ENCODE measurements around the gene DISC1.
"Not testable (repeated sequence)": the region's sequence is repeated elsewhere in the genome, so short reads cannot be mapped to it uniquely, and the experiment has no call there.

The DISC1 gene

DNA sequence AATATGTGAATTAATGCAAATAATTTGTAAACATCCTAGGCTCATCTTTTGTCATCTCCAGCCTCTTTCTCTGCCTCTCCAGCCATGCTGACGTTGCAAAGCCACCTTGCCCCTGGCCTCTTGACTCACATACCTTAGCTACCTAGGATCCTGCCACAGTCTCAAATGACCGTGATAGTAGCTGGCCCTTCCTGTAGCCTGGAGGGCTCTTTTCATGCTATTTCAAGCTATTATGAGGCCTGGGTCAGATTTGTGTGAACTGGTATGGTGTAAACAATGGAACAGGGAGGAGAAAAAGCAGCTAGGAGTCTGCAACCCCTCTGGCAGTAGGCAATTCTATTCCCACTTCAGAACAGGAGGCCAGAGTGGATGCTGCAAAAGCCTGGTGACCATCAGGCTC, 337.7 kb downstream of the DISC1 start:
- Mint-ChIP-seq H3K4me3 (no peak overlapping the region), H3K4me1 (no peaks in the 10 kb centered on the region), H3K27me3 (no peaks in the 10 kb centered on the region), H3K36me3 (ENCODE audit: insufficient read depth) (peaks cover 6% of the 10 kb centered on the region), H3K27ac (ENCODE audit: low read depth) (no peak overlapping the region), H3K9me3 (no peaks in the 10 kb centered on the region)
- DNase-seq (ENCODE audit: low spot score in 2 of 2), result no peak
- no peak for ATAC-seq (replicated peaks; ENCODE audit: extremely low read depth, poor library complexity, severe bottlenecking)

DNA sequence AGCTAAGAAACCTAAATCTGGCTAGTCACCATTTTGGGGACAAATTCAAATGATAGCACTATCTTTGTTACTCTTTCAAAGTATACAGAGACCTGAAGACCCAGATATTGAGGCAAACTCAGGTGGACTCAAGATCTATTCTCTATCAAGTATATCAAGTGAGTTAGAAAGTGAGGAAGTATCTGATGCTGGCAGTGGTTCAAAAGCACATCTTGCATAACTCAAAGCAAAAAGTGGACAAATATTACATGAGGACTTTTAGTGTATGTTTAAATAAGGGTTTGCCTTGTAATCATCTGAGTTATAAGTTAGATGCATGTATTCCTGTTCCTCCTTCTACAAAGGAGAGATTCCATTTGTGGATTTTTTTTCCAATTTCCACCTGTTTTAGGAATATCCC, 338.4 kb downstream of the DISC1 start:
- H3K9me3 Mint-ChIP-seq, result no peaks in the 10 kb centered on the region
- DNase-seq (ENCODE audit: low spot score in 2 of 2), result no peak
- H3K4me3 Mint-ChIP-seq, result no peak overlapping the region
- H3K27me3 Mint-ChIP-seq, result no peaks in the 10 kb centered on the region
- H3K4me1 Mint-ChIP-seq, result no peaks in the 10 kb centered on the region
- H3K27ac Mint-ChIP-seq (ENCODE audit: low read depth), result no peak overlapping the region
- peaks cover 5% of the 10 kb centered on the region for H3K36me3 Mint-ChIP-seq (ENCODE audit: insufficient read depth)
- ATAC-seq (replicated peaks; ENCODE audit: extremely low read depth, poor library complexity, severe bottlenecking), result no peak

DNA sequence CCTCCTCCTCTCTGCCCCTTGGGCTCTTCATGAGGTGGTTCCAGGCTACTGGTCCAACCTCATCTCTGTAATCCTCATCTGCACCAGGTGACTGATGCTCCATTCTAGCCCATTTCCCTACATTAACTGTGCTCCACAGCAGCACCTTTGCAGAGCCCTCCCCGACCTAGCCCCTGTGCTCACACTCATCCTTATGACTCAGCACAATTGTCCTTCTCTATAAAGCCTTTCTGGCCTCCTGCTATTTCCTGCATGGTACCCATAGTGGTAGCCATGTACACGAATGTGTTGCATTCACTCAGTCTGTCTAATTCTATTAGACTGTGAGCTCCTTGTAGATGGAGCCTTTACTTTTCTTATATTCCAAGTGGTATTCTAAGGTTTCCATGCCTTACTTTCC, 339.0 kb downstream of the DISC1 start:
- ATAC-seq (replicated peaks; ENCODE audit: extremely low read depth, poor library complexity, severe bottlenecking) (no peak), DNase-seq (ENCODE audit: low spot score in 2 of 2) (no peak)
- Mint-ChIP-seq H3K27me3 (no peaks in the 10 kb centered on the region), H3K36me3 (ENCODE audit: insufficient read depth) (peaks cover 3% of the 10 kb centered on the region), H3K27ac (ENCODE audit: low read depth) (no peak overlapping the region), H3K4me1 (peaks cover 5% of the 10 kb centered on the region), H3K4me3 (no peak overlapping the region), H3K9me3 (no peaks in the 10 kb centered on the region)

DNA sequence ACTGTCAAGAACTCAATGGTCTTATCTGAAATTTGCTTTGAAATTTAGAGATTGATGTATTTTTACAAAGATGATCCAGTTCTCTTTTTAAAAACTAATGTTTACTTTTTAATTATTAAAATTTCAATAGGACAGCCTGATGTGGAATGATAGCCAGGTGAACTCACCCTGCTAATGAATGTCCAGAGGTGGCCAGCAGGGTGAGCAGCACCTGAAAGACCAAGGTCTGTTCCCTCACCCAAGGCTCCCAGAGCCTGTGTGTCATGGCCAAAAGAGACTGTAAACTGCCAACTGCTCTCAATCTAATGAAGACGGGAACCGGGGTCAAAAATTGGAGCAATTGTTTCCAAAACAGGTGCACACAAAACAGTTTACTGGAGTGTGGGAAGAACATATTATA, 340.4 kb downstream of the DISC1 start:
- no peaks in the 10 kb centered on the region for H3K27me3 Mint-ChIP-seq
- no peak for ATAC-seq (replicated peaks; ENCODE audit: extremely low read depth, poor library complexity, severe bottlenecking)
- DNase-seq (ENCODE audit: low spot score in 2 of 2), result no peak
- H3K36me3 Mint-ChIP-seq (ENCODE audit: insufficient read depth), result peaks cover 1% of the 10 kb centered on the region
- no peak overlapping the region for H3K27ac Mint-ChIP-seq (ENCODE audit: low read depth)
- H3K4me3 Mint-ChIP-seq, result no peak overlapping the region
- no peaks in the 10 kb centered on the region for H3K9me3 Mint-ChIP-seq
- peaks cover 14% of the 10 kb centered on the region for H3K4me1 Mint-ChIP-seq

DNA sequence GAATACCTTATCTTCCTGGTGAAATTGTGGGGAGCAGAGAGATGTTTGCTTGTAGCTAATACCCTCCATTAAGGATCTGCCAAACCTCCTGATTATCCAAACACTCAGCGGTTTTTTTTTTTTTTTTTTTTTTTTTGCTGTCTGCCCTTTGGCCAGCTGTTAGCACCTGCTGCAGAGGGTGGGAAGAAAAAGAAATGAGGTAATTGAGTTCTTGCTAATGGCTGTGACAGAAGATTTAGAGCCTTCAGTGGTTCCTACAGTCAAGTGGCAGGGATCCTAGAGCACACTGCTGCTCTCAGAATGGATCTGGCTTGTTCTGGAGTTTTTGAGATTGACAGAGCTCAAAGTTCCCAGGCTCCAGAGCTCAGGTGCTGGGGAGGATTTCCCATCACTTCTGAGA, 342.5 kb downstream of the DISC1 start:
- no peak for DNase-seq (ENCODE audit: low spot score in 2 of 2)
- no peak for ATAC-seq (replicated peaks; ENCODE audit: extremely low read depth, poor library complexity, severe bottlenecking)
- peaks cover 22% of the 10 kb centered on the region for H3K4me1 Mint-ChIP-seq
- no peaks in the 10 kb centered on the region for H3K9me3 Mint-ChIP-seq
- no peaks in the 10 kb centered on the region for H3K27me3 Mint-ChIP-seq
- no peak overlapping the region for H3K27ac Mint-ChIP-seq (ENCODE audit: low read depth)
- H3K4me3 Mint-ChIP-seq, result no peak overlapping the region
- H3K36me3 Mint-ChIP-seq (ENCODE audit: insufficient read depth), result peaks cover 1% of the 10 kb centered on the region

DNA sequence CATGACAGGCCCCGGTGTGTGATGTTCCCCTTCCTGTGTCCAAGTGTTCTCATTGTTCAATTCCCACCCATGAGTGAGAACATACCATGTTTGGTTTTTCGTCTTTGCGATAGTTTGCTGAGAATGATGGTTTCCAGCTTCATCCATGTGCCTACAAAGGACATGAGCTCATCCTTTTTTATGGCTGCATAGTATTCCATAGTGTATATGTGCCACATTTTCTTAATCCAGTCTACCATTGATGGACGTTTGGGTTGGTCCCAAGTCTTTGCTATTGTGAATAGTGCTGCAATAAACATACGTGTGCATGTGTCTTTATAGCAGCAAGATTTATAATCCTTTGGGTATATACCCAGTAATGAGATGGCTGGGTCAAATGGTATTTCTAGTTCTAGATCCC, 343.2 kb downstream of the DISC1 start:
- H3K4me3 Mint-ChIP-seq, H3K27me3 Mint-ChIP-seq: not testable (repeated sequence)

DNA sequence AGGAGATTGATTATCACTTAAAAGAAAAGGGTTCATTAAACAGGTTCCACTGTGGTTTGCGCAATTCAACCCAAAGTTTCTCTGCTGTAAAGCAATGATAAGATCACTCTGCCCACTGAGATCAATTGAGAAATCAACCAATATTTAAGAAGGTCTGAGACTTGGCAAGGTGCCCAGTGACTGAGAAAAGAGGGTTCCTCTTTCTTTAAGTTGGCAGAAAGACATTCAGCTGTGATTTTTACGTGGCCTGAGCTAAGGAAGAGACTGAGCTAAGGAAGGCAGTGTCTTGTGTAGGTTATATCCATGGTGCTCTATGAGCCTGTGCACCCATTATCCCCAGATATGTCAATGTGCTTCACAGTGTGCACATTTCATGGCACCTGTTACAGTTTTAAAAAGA, 344.1 kb downstream of the DISC1 start:
- peaks cover 1% of the 10 kb centered on the region for H3K36me3 Mint-ChIP-seq (ENCODE audit: insufficient read depth)
- ATAC-seq (replicated peaks; ENCODE audit: extremely low read depth, poor library complexity, severe bottlenecking) (no peak), DNase-seq (ENCODE audit: low spot score in 2 of 2) (no peak)
- no peak overlapping the region for H3K4me3 Mint-ChIP-seq
- H3K9me3 Mint-ChIP-seq, result no peaks in the 10 kb centered on the region
- peaks cover 23% of the 10 kb centered on the region for H3K4me1 Mint-ChIP-seq
- H3K27ac Mint-ChIP-seq (ENCODE audit: low read depth), result no peak overlapping the region
- no peaks in the 10 kb centered on the region for H3K27me3 Mint-ChIP-seq

More for the DNA sequence above, 343.2 kb downstream of the DISC1 start:
- ATAC-seq (replicated peaks; ENCODE audit: extremely low read depth, poor library complexity, severe bottlenecking); DNase-seq (ENCODE audit: low spot score in 2 of 2); H3K9me3 Mint-ChIP-seq; H3K36me3 Mint-ChIP-seq (ENCODE audit: insufficient read depth); H3K27ac Mint-ChIP-seq (ENCODE audit: low read depth): not testable (repeated sequence)
- peaks cover 23% of the 10 kb centered on the region for H3K4me1 Mint-ChIP-seq

DNA sequence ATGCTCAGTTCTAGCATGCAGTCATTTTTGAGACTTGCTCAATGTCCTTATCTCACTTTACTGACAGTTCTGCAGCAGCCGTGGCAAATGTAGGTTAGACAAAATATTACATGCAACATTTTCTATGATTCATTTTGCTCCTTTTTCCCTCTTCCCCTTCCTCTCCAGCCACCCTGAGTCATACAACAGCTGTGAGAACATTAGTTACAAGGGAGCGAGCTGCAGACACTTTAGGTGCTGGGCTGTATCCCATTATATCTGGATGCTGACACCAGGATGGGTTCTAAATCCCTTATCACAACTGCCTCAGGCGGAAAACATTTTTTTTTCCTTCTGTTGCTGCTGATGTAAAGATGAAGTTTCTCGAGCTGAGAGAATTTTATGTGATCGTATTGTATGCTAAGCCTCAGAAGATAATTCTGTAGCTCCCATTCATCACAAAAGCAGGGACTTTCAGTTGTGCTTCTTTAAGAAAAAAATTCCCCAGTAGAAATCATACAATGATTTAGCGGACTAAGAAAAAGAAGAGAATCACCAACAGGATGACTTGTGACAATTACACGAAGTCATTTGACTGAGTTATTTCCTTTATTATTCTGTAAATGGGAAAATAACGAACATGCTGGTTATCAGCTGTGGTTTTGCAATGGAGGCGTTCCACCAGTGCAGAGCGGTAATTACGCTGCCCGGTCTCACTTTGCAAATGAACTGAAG, 345.0 kb downstream of the DISC1 start:
- ATAC-seq (replicated peaks; ENCODE audit: extremely low read depth, poor library complexity, severe bottlenecking) (no peak), DNase-seq (ENCODE audit: low spot score in 2 of 2) (no peak)
- H3K9me3 Mint-ChIP-seq, result no peaks in the 10 kb centered on the region
- peak overlapping the region; percentile 18 for H3K4me3 Mint-ChIP-seq
- H3K36me3 Mint-ChIP-seq (ENCODE audit: insufficient read depth), result peaks cover 1% of the 10 kb centered on the region
- peaks cover 23% of the 10 kb centered on the region for H3K4me1 Mint-ChIP-seq
- H3K27me3 Mint-ChIP-seq, result no peaks in the 10 kb centered on the region
- no peak overlapping the region for H3K27ac Mint-ChIP-seq (ENCODE audit: low read depth)

DNA sequence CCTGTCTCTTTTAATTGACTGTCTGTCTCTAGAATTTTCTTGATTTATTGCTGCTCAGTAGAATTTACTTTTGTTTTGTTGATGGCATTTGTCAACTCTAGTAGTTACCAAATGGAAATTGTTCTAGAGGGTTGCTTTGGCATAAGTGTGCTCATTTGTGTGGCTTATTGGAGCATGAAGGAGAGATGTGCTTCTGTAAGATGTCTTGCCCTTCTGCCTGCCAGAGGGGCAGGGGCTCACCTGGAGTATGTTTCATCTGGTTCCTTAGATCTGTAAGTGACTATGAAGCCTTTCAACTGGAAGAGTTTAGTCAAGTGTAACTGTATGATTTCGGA, 345.5 kb downstream of the DISC1 start:
- no peak overlapping the region for H3K27ac Mint-ChIP-seq (ENCODE audit: low read depth)
- peak overlapping the region; percentile 18 for H3K4me3 Mint-ChIP-seq

DNA sequence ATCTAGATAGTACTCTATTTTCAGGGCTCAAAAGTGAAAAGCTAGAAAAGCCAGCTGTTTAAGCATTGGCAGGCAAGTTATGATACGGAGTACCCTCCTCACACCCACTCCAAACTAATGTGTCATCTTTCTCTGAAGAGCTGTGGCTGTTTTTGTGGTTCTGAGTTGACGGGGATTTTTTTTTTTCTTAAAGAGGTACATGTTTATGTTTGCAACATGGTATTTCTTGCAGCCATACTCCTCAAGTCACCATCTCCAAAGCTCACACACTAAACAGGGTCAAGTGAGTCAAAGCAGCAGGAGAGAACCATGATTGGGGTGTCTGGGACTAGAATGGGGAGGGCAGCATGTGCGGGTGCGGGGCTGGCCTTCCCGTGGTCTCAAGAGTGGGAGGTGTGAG, 347.2 kb downstream of the DISC1 start:
- ATAC-seq (replicated peaks; ENCODE audit: extremely low read depth, poor library complexity, severe bottlenecking), result peak; percentile 46
- H3K27ac Mint-ChIP-seq (ENCODE audit: low read depth), result no peak overlapping the region
- H3K4me3 Mint-ChIP-seq, result peak overlapping the region; percentile 49
- no peaks in the 10 kb centered on the region for H3K9me3 Mint-ChIP-seq
- H3K27me3 Mint-ChIP-seq, result no peaks in the 10 kb centered on the region
- DNase-seq (ENCODE audit: low spot score in 2 of 2), result no peak
- H3K4me1 Mint-ChIP-seq, result peaks cover 23% of the 10 kb centered on the region
- H3K36me3 Mint-ChIP-seq (ENCODE audit: insufficient read depth), result no peaks in the 10 kb centered on the region

More for the DNA sequence above, 345.5 kb downstream of the DISC1 start:
- DNase-seq (ENCODE audit: low spot score in 2 of 2) (no peak), ATAC-seq (replicated peaks; ENCODE audit: extremely low read depth, poor library complexity, severe bottlenecking) (no peak)
- Mint-ChIP-seq H3K36me3 (ENCODE audit: insufficient read depth) (peaks cover 1% of the 10 kb centered on the region), H3K27me3 (no peaks in the 10 kb centered on the region), H3K9me3 (no peaks in the 10 kb centered on the region), H3K4me1 (peaks cover 23% of the 10 kb centered on the region)

DNA sequence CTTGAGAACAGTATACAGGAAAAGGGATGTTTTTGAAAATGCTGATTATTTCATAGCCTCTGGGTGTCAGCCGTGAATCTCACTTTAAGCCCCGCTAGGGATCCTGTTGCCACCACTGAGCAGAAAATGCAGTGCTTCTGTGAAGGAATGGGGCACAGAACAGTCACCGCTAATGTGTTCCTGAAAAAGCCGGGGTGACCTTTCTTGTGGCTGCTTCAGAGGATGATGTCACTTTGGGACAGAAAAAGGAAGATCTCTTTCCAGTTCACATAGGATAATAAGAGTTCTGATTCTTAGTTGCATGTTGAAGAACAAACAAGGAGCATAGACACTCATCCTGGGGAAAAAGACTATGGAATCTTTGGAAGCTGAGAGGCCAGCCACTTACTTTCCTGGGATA, 349.6 kb downstream of the DISC1 start:
- DNase-seq (ENCODE audit: low spot score in 2 of 2), result no peak
- peaks cover 12% of the 10 kb centered on the region for H3K4me1 Mint-ChIP-seq
- H3K36me3 Mint-ChIP-seq (ENCODE audit: insufficient read depth), result no peaks in the 10 kb centered on the region
- no peaks in the 10 kb centered on the region for H3K9me3 Mint-ChIP-seq
- no peaks in the 10 kb centered on the region for H3K27me3 Mint-ChIP-seq
- no peak for ATAC-seq (replicated peaks; ENCODE audit: extremely low read depth, poor library complexity, severe bottlenecking)
- H3K27ac Mint-ChIP-seq (ENCODE audit: low read depth), result no peak overlapping the region
- no peak overlapping the region for H3K4me3 Mint-ChIP-seq

DNA sequence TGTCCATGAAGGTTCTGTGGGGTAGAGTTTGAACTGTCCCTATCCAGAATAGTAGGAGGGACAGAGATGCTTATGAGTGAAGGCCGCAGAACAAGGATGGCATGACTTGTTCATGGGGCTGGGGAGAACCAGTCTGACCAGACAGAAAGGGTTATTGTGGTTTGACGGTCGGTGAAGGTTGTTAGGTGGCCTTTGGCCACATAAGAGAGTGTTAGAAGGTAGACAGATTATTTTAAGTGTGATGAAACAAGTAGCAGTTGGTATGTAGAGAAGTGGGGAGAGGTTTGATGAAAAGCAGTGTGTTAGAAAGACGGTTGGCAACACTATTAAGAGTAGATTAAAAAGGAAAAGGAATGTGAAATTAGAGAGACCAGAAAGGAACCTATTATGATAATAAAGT, 355.1 kb downstream of the DISC1 start:
- Mint-ChIP-seq H3K9me3 (no peaks in the 10 kb centered on the region), H3K36me3 (ENCODE audit: insufficient read depth) (no peaks in the 10 kb centered on the region), H3K4me1 (no peaks in the 10 kb centered on the region), H3K4me3 (no peak overlapping the region), H3K27me3 (no peaks in the 10 kb centered on the region), H3K27ac (ENCODE audit: low read depth) (no peak overlapping the region)
- ATAC-seq (replicated peaks; ENCODE audit: extremely low read depth, poor library complexity, severe bottlenecking), result no peak
- DNase-seq (ENCODE audit: low spot score in 2 of 2), result no peak

DNA sequence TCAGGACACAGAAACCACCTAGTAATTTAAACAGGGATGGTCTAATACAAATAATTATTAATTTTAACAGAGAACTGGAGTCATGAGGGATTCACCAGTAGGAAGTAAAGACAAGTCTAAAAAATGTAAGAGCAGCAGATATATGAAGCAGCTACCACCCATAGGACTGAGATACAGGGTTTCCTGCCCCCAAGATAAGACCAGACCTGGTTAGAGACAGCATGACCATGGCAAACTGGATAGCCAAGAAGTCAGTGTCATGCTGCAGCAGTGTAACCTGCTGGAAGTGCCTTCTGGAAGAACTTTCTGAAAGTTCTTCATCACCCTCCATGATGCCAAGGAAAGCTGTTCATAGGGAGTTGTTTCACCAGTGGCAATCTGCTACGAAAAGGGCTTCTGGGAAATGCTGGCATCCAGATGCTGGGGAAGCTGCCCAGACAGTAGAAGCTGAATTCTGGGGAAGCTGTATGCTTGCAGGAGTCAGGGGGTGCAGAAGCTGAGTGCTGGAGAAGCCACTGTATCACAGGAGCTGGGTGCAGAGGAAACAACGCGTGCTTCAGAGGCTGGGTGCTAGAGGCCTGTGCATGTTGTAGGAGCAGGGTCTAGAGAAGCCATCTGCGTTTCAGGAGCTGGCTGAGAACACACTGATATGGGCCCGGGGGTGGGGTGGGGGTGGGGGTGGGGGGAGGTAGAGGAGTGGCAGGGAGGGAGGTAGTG, 356.4 kb downstream of the DISC1 start:
- no peak for ATAC-seq (replicated peaks; ENCODE audit: extremely low read depth, poor library complexity, severe bottlenecking)
- DNase-seq (ENCODE audit: low spot score in 2 of 2), result no peak
- no peak overlapping the region for H3K4me3 Mint-ChIP-seq
- H3K36me3 Mint-ChIP-seq (ENCODE audit: insufficient read depth), result no peaks in the 10 kb centered on the region
- H3K27me3 Mint-ChIP-seq, result no peaks in the 10 kb centered on the region
- H3K9me3 Mint-ChIP-seq, result no peaks in the 10 kb centered on the region
- H3K27ac Mint-ChIP-seq (ENCODE audit: low read depth), result no peak overlapping the region
- no peaks in the 10 kb centered on the region for H3K4me1 Mint-ChIP-seq

All from central memory CD8-positive, alpha-beta T cell (primary cell).